K562 (cell line): ENCODE results near the gene AQP6. TPM values are rescaled to one million over a fixed set of nuclear protein-coding genes. Genes with fewer than 3 reads are reported as not detected.

Source experiments
- BACH1 ChIP-seq: fragments of 200-800 bp; sonication (Bioruptor generic); IDR thresholded peaks from 2 replicates; pipeline ENCODE4 v1.6.1; 2016; ENCODE audit warnings: missing genetic modification characterization, missing compliant biosample characterization
- BCOR ChIP-seq: fragments of 450-650 bp; IDR thresholded peaks from 2 replicates; pipeline ENCODE4 v1.6.1; 2016
- E2F8 ChIP-seq: fragments of 450-650 bp; IDR thresholded peaks from 2 replicates; pipeline ENCODE4 v1.7.1; 2018; ENCODE audit warnings: mild to moderate bottlenecking, low read depth; ENCODE audit not compliant: partially characterized antibody
- EHMT2 ChIP-seq: fragments of 450-650 bp; IDR thresholded peaks from 2 replicates; pipeline ENCODE4 v1.6.1; 2018; ENCODE audit warnings: antibody characterized with exemption
- ERF ChIP-seq: fragments of 450-650 bp; formaldehyde crosslinking; IDR thresholded peaks from 2 replicates; pipeline ENCODE4 v1.4.0; 2020; ENCODE audit warnings: mild to moderate bottlenecking, mixed read lengths
- GATAD2A ChIP-seq: fragments of 450-650 bp; IDR thresholded peaks from 2 replicates; pipeline ENCODE4 v1.6.1; 2017
- JUN ChIP-seq, 2 experiments: sonication (generic) in 1 of 2; formaldehyde crosslinking in 1 of 2; IDR thresholded peaks; 2 replicates each; pipeline versions ENCODE4 v1.6.1 to v1.8.0; 2012 to 2022; ENCODE audit warnings: borderline replicate concordance in 2 of 2, mild to moderate bottlenecking in 2 of 2, improper control_type of control experiment in 1 of 2, low read depth in 1 of 2, low read length in 1 of 2, missing genetic modification reagents in 1 of 2
- KLF1 ChIP-seq: fragments of 450-650 bp; IDR thresholded peaks from 2 replicates; pipeline ENCODE4 v1.6.1; 2016; ENCODE audit warnings: missing genetic modification characterization, missing compliant biosample characterization
- MTA2 ChIP-seq: fragments of 450-650 bp; IDR thresholded peaks from 2 replicates; pipeline ENCODE4 v1.6.1; 2016; ENCODE audit warnings: low read depth
- NR2F6 ChIP-seq: fragments of 450-650 bp; formaldehyde crosslinking; IDR thresholded peaks from 2 replicates; pipeline ENCODE4 v1.4.0; 2020; ENCODE audit warnings: mild to moderate bottlenecking
- RBM34 ChIP-seq: fragments of 200-400 bp; formaldehyde crosslinking; IDR thresholded peaks from 2 replicates; pipeline ENCODE4 v1.6.1; 2018; ENCODE audit warnings: low read length, borderline replicate concordance; ENCODE audit not compliant: insufficient read depth
- SAP30 ChIP-seq: fragments of 200-600 bp; sonication (generic); IDR thresholded peaks from 2 replicates; pipeline ENCODE4 v1.6.1; 2012; ENCODE audit warnings: borderline replicate concordance, low read depth, mild to moderate bottlenecking, moderate library complexity, low read length, control low read depth, inconsistent platforms; ENCODE audit not compliant: insufficient read depth, poor library complexity, severe bottlenecking
- SMAD3 ChIP-seq: fragments of 450-650 bp; formaldehyde crosslinking; conservative IDR thresholded peaks from 2 replicates; pipeline ENCODE4 v1.4.0; 2020; ENCODE audit warnings: mild to moderate bottlenecking
- ZBTB8A ChIP-seq: fragments of 450-650 bp; IDR thresholded peaks from 2 replicates; pipeline ENCODE4 v1.6.1; 2018; ENCODE audit warnings: mild to moderate bottlenecking, moderate library complexity; ENCODE audit not compliant: partially characterized antibody
- ZKSCAN1 ChIP-seq: fragments of 150-350 bp; IDR thresholded peaks from 2 replicates; pipeline ENCODE4 v1.6.1; 2016; ENCODE audit warnings: low read depth, low read length
- ZZZ3 ChIP-seq: fragments of 450-650 bp; IDR thresholded peaks from 2 replicates; pipeline ENCODE4 v1.6.1; 2016; ENCODE audit warnings: antibody characterized with exemption, mild to moderate bottlenecking, moderate library complexity
- polyA plus RNA-seq, 8 experiments: library from polyadenylated mRNA; depleted of rRNA in 4 of 8; stranded (reverse) in 5 of 8; unstranded in 3 of 8; fragments of >200 nt; fragmentation: Nextera tagmentation in 2 of 8; fragmentation: Illumina TruSeq in 1 of 8; extraction: Ambion mirVana in 2 of 8; extraction: Trizol in 1 of 8; gene quantifications; 2 replicates each; pipeline versions ENCODE4 v1.2.1 to v1.2.3, GENCODE V29; 2011 to 2014; ENCODE audit warnings: inconsistent platforms in 1 of 8, missing spikeins in 1 of 8
- total RNA-seq, 7 experiments: library from RNA; depleted of rRNA in 6 of 7; stranded (reverse); fragments of >200 nt in 6 of 7; fragmentation: Illumina TruSeq in 2 of 7; extraction: Trizol in 2 of 7; gene quantifications; 2 replicates each; pipeline versions ENCODE4 v1.2.1 to v1.2.3, GENCODE V29; 2011 to 2021; ENCODE audit warnings: low replicate concordance in 1 of 7
- TF ChIP-seq, protein P1 (sequence below): IDR thresholded peaks from 3 replicates; pipeline ENCODE4 v1.6.1; 2011; ENCODE audit warnings: borderline replicate concordance, mild to moderate bottlenecking; ENCODE audit not compliant: insufficient read length, insufficient read depth
- TF ChIP-seq, protein P2 (sequence below): IDR thresholded peaks from 2 replicates; pipeline ENCODE4 v1.6.1; 2012; ENCODE audit warnings: low read depth, low read length, improper control_type of control experiment, borderline replicate concordance
- TF ChIP-seq, protein P3 (sequence below): fragments of 450-650 bp; IDR thresholded peaks from 2 replicates; pipeline ENCODE4 v1.6.1; 2017; ENCODE audit warnings: antibody characterized with exemption

AQP6 gene
- total and polyA plus RNA-seq, 9 of the 15 experiments (the other 6 are each of a cell fraction or from before 2014, with no cell fraction given), result 0.05 to 0.12 TPM; not detected in 7

DNA sequence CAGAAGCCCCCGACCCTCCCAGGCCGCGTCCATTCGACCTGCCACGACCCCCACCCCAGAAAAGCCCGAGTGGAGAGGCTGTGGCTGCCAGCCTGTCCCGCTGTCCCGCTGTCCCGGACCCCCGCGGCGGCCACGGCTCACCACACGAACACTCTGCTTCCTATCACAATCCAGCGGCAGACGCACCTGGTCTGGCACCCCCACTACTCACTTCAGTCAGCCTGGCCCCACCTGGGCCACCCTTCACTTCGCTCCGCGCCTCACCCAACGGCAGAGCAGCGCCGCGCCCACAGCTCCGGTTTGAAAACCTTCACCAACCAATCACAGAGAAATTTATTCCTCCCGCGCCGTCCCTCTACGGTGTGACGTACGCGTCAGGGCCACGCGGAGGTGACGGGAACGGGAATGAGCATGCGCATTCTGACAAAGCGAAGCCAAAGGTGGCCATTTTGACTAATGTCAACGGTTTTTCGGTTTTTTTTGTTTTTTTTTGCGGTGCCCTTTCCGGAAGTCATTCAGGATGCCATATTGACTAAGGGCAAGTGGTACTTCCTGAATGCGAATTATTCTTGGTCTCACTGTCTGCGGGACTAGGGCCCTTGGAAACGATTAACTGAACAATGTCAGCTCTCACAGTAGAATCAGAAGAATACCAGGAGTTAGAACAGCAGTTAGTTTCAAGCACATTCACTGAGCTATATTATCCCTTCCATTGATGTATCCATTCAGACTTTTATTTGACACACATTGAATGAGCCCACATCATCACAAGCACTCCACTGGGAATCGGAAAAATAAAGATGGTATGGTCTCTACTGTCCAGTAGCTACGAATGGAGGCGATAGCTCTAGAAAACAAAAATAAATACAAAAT, 52.7 kb downstream of the AQP6 start, which contains the start of gene RACGAP1 (continued):
- TF ChIP-seq SAP30 (peak; percentile 88), KLF1 (no peak), JUN (IDR thresholded peaks at IDR 0.05; ENCODE audit: borderline replicate concordance, low read depth, low read length) (peak; percentile 68), JUN (CRISPR knock-in tag; IDR thresholded peaks at IDR 0.05; ENCODE audit: borderline replicate concordance) (no peak), ZBTB8A (no peak), ERF (CRISPR knock-in tag) (no peak), GATAD2A (no peak), EHMT2 (peak; percentile 44; the same call in 1 of the 2 replicates), NR2F6 (no peak), BCOR (no peak), BACH1 (tag) (peak; percentile 57; the same call in 1 of the 2 replicates), SMAD3 (CRISPR knock-in tag) (0 out of 2 replicates have a peak, but pooled peaks have one; percentile 25), ZKSCAN1 (no peak), E2F8 (peak; percentile 87), ZZZ3 (no peak), RBM34 (no peak), MTA2 (no peak)
- TF ChIP-seq, protein P1, sequence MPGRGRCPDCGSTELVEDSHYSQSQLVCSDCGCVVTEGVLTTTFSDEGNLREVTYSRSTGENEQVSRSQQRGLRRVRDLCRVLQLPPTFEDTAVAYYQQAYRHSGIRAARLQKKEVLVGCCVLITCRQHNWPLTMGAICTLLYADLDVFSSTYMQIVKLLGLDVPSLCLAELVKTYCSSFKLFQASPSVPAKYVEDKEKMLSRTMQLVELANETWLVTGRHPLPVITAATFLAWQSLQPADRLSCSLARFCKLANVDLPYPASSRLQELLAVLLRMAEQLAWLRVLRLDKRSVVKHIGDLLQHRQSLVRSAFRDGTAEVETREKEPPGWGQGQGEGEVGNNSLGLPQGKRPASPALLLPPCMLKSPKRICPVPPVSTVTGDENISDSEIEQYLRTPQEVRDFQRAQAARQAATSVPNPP, result no peak
- TF ChIP-seq, protein P2, sequence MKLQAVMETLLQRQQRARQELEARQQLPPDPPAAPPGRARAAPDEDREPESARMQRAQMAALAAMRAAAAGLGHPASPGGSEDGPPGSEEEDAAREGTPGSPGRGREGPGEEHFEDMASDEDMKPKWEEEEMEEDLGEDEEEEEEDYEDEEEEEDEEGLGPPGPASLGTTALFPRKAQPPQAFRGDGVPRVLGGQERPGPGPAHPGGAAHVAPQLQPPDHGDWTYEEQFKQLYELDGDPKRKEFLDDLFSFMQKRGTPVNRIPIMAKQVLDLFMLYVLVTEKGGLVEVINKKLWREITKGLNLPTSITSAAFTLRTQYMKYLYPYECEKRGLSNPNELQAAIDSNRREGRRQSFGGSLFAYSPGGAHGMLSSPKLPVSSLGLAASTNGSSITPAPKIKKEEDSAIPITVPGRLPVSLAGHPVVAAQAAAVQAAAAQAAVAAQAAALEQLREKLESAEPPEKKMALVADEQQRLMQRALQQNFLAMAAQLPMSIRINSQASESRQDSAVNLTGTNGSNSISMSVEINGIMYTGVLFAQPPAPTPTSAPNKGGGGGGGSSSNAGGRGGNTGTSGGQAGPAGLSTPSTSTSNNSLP, result no peak
- TF ChIP-seq, protein P3, sequence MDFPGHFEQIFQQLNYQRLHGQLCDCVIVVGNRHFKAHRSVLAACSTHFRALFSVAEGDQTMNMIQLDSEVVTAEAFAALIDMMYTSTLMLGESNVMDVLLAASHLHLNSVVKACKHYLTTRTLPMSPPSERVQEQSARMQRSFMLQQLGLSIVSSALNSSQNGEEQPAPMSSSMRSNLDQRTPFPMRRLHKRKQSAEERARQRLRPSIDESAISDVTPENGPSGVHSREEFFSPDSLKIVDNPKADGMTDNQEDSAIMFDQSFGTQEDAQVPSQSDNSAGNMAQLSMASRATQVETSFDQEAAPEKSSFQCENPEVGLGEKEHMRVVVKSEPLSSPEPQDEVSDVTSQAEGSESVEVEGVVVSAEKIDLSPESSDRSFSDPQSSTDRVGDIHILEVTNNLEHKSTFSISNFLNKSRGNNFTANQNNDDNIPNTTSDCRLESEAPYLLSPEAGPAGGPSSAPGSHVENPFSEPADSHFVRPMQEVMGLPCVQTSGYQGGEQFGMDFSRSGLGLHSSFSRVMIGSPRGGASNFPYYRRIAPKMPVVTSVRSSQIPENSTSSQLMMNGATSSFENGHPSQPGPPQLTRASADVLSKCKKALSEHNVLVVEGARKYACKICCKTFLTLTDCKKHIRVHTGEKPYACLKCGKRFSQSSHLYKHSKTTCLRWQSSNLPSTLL, result no peak
